ENCODE data around the gene AGAP5.

DNA sequence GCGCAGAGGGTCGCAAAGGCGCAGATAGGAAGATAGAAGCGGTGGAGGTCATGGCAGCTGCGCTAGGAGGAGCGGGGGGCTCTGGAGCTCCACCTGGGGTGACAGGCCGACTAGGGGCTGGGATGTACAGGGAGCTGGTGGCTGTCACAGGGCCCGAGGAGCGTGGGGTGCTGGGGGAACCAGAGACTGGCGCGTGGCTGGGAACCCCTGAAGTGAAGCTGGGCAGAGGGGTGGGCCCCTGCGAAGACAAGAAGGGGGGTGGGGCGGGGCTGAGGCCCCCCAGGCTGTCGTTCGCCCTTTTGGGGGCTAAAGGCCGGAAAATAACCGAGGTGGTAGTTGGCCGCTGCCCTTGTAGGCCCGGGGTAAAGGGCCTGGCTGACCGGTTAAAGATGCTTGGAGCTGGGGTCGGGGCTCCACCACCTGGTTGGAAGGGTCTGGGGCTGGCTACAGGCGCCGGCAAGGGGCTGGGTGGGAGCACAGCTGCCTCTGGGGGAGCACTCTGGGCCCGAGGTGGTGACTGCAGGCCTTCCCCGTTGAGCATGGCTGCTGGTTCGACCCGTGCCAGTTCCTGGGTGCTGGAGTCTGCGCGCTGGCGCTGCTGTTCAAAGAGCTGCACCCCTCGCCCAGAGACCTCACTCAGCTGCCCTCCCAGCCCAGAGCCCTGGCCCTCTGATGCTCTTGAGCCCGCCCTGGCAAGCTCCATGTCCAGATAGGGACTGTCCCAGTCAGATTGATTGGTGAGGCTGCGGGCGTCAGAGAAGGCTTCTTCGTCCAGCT, 49.8 kb downstream of the AGAP5 start:
- TF ChIP-seq, protein P1, sequence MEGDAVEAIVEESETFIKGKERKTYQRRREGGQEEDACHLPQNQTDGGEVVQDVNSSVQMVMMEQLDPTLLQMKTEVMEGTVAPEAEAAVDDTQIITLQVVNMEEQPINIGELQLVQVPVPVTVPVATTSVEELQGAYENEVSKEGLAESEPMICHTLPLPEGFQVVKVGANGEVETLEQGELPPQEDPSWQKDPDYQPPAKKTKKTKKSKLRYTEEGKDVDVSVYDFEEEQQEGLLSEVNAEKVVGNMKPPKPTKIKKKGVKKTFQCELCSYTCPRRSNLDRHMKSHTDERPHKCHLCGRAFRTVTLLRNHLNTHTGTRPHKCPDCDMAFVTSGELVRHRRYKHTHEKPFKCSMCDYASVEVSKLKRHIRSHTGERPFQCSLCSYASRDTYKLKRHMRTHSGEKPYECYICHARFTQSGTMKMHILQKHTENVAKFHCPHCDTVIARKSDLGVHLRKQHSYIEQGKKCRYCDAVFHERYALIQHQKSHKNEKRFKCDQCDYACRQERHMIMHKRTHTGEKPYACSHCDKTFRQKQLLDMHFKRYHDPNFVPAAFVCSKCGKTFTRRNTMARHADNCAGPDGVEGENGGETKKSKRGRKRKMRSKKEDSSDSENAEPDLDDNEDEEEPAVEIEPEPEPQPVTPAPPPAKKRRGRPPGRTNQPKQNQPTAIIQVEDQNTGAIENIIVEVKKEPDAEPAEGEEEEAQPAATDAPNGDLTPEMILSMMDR (IDR thresholded peaks at IDR 0.05; ENCODE audit: low read length), result no peak
- no peak for TF ChIP-seq EZH2phosphoT487 (IDR thresholded peaks at IDR 0.05; ENCODE audit: low read length)

Measured in MM.1S (cell line).